HCT116 (cell line): ENCODE measurements around the gene ZNF692. TPM values are rescaled to one million over a fixed set of nuclear protein-coding genes. Genes with fewer than 3 reads are reported as not detected.

Source experiments
- ATAC-seq: fragments of 200-7000 bp; cut with Tn5 transposase; 2 replicates; pipeline ENCODE4 v1.9.1; 2020; ENCODE audit warnings: mild to moderate bottlenecking, moderate library complexity
- BruUV-seq: library from RNA; stranded (reverse); fragments of 400-500 nt; replicated peaks from 2 replicates; lab custom pipeline; 2021; lab: Mats Ljungman, UMichigan
- CTCF ChIA-PET: fragments of 300-600 bp; sonication (Branson Sonifier 250); formaldehyde crosslinking; loops from one replicate; lab custom pipeline; 2021; ENCODE audit warnings: antibody characterized with exemption; lab: Charles Lee
- POLR2A ChIA-PET: fragments of 300-600, 350-600 bp; sonication (Branson Sonifier 250); formaldehyde crosslinking; loops from one replicate; lab custom pipeline; 2021; ENCODE audit warnings: antibody characterized with exemption; lab: Charles Lee
- RAD21 ChIA-PET, 2 experiments: fragments of 300-600 bp; sonication (Branson Sonifier 250); formaldehyde crosslinking; loops; one replicate each; lab custom pipeline; 2023; ENCODE audit warnings: low total read pairs in 2 of 2; ENCODE audit not compliant: uncharacterized antibody in 2 of 2, unreplicated experiment in 2 of 2, low non-redundant PET in 1 of 2; lab: Charles Lee
- DNase-seq: peaks from one replicate; pipeline ENCODE4 v3.0.0-alpha.2; 2010; ENCODE audit warnings: low read depth, low spot score
- H2AFZ ChIP-seq: fragments of 200-600 bp; shearing (Covaris generic), sonication (generic); 2 replicates; pipeline ENCODE4 v1.6.1; 2017; ENCODE audit warnings: low read depth, mixed run types, mixed read lengths, antibody characterized with exemption, low read length; ENCODE audit not compliant: poor library complexity, severe bottlenecking
- H3K27ac ChIP-seq: 2 replicates; pipeline ENCODE4 v1.5.1; 2012; ENCODE audit warnings: low read depth, low read length
- H3K27me3 ChIP-seq: fragments of 200-600 bp; sonication (generic); 2 replicates; pipeline ENCODE4 v1.6.1; 2016; ENCODE audit warnings: mixed run types, low read length, mixed read lengths; ENCODE audit not compliant: insufficient read depth
- H3K36me3 ChIP-seq, 2 experiments: fragments of 200-500 bp in 1 of 2; fragments of 200-600 bp in 1 of 2; sonication (Bioruptor generic) in 1 of 2; sonication (generic) in 1 of 2; 2 replicates each; pipeline versions ENCODE4 v1.5.1 to v1.6.1; 2014 to 2016; ENCODE audit warnings: low read length in 2 of 2, inconsistent platforms in 1 of 2, mixed read lengths in 1 of 2, mixed run types in 1 of 2; ENCODE audit not compliant: insufficient read depth in 2 of 2, control insufficient read depth in 1 of 2
- H3K4me1 ChIP-seq, 2 experiments: fragments of 200-600 bp in 1 of 2; sonication (generic) in 1 of 2; 2 replicates each; pipeline versions ENCODE4 v1.5.1 to v1.6.1; 2012 to 2017; ENCODE audit warnings: low read length in 2 of 2, inconsistent platforms in 1 of 2, mild to moderate bottlenecking in 1 of 2, mixed read lengths in 1 of 2, mixed run types in 1 of 2, moderate library complexity in 1 of 2; ENCODE audit not compliant: insufficient read depth in 2 of 2, control insufficient read depth in 1 of 2
- H3K4me2 ChIP-seq: fragments of 200-600 bp; sonication (generic); 2 replicates; pipeline ENCODE4 v1.6.1; 2017; ENCODE audit warnings: mixed run types, low read length, mixed read lengths
- H3K4me3 ChIP-seq, 2 experiments: fragments of 200-600 bp in 1 of 2; sonication (generic) in 1 of 2; replicated peaks in 1 of 2; 2 replicates each; pipeline ENCODE4 v1.5.1; 2011 to 2016; ENCODE audit warnings: low read length in 2 of 2, control low read depth in 1 of 2, low read depth in 1 of 2, mild to moderate bottlenecking in 1 of 2, mixed read lengths in 1 of 2, mixed run types in 1 of 2
- H3K79me2 ChIP-seq: fragments of 200-600 bp; sonication (generic); 2 replicates; pipeline ENCODE4 v1.6.1; 2017; ENCODE audit warnings: mild to moderate bottlenecking, mixed run types, low read length, moderate library complexity, mixed read lengths; ENCODE audit not compliant: insufficient read depth
- H3K9ac ChIP-seq: fragments of 200-600 bp; sonication (generic); 2 replicates; pipeline ENCODE4 v1.6.1; 2016; ENCODE audit warnings: low read length, mixed read lengths
- H3K9me2 ChIP-seq: fragments of 200-600 bp; sonication (generic), shearing (Covaris generic); 2 replicates; pipeline ENCODE4 v1.6.1; 2017; ENCODE audit warnings: mixed run types, mild to moderate bottlenecking, moderate library complexity; ENCODE audit not compliant: insufficient read depth
- H3K9me3 ChIP-seq, 2 experiments: fragments of 200-500 bp in 1 of 2; fragments of 200-600 bp in 1 of 2; sonication (Bioruptor generic) in 1 of 2; sonication (generic) in 1 of 2; 2 replicates each; pipeline ENCODE4 v1.6.1; 2014 to 2017; ENCODE audit warnings: low read length in 2 of 2, mixed read lengths in 2 of 2, inconsistent platforms in 1 of 2, low read depth in 1 of 2, mild to moderate bottlenecking in 1 of 2, mixed run types in 1 of 2, moderate library complexity in 1 of 2; ENCODE audit not compliant: control insufficient read depth in 1 of 2, insufficient read depth in 1 of 2
- H4K20me1 ChIP-seq: fragments of 200-600 bp; sonication (generic), shearing (Covaris generic); 2 replicates; pipeline ENCODE4 v1.6.1; 2017; ENCODE audit warnings: mixed run types, mild to moderate bottlenecking, moderate library complexity; ENCODE audit not compliant: insufficient read depth
- CBX3 ChIP-seq: IDR thresholded peaks from 2 replicates; pipeline ENCODE4 v1.6.1; 2012; ENCODE audit warnings: low read depth
- EGR1 ChIP-seq: IDR thresholded peaks from 2 replicates; pipeline ENCODE4 v1.6.1; 2012; ENCODE audit warnings: low read depth
- ELF1 ChIP-seq: IDR thresholded peaks from 2 replicates; pipeline ENCODE4 v1.6.1; 2012; ENCODE audit warnings: low read depth, borderline replicate concordance
- EZH2 ChIP-seq: fragments of 200-600 bp; sonication (generic); IDR thresholded peaks from 2 replicates; pipeline ENCODE4 v1.6.1; 2017; ENCODE audit warnings: antibody characterized with exemption, mixed run types
- EZH2phosphoT487 ChIP-seq: fragments of 200-600 bp; IDR thresholded peaks from 2 replicates; pipeline ENCODE4 v1.6.1; 2018; ENCODE audit warnings: antibody characterized with exemption, borderline replicate concordance
- POLR2AphosphoS5 ChIP-seq: IDR thresholded peaks from 2 replicates; pipeline ENCODE4 v1.6.1; 2011; ENCODE audit warnings: mild to moderate bottlenecking, low read depth, low read length, moderate library complexity
- SP1 ChIP-seq: IDR thresholded peaks from 2 replicates; pipeline ENCODE4 v1.6.1; 2012; ENCODE audit warnings: low read depth
- SRF ChIP-seq: IDR thresholded peaks from 2 replicates; pipeline ENCODE4 v1.6.1; 2012; ENCODE audit warnings: low read depth
- YY1 ChIP-seq: IDR thresholded peaks from 2 replicates; pipeline ENCODE4 v1.6.1; 2011; ENCODE audit warnings: low read length, low read depth, moderate library complexity, mild to moderate bottlenecking; ENCODE audit not compliant: insufficient replicate concordance; ENCODE audit errors: extremely low read depth
- ZFX ChIP-seq: fragments of 450-650 bp; IDR thresholded peaks from 2 replicates; pipeline ENCODE4 v1.6.1; 2017
- intact Hi-C: fragments of 100-400 bp; cut with micrococcal nuclease; formaldehyde crosslinking; loops from 2 replicates; pipeline ENCODE4 v1.10.0; 2022
- total RNA-seq: library from RNA; stranded (reverse); gene quantifications from one replicate; pipeline ENCODE4 v1.2.1, GENCODE V29; 2021; ENCODE audit not compliant: unreplicated experiment
- TF ChIP-seq, protein P1 (sequence below), 3 experiments: fragments of 200-600 bp in 1 of 3; sonication (generic) in 1 of 3; IDR thresholded peaks in 2 of 3; conservative IDR thresholded peaks in 1 of 3; 2 replicates each; pipeline ENCODE4 v1.5.1; 2012 to 2017; ENCODE audit warnings: low read depth in 2 of 3, low read length in 2 of 3, antibody characterized with exemption in 1 of 3, borderline replicate concordance in 1 of 3, control low read depth in 1 of 3, mild to moderate bottlenecking in 1 of 3, mixed read lengths in 1 of 3, mixed run types in 1 of 3, moderate library complexity in 1 of 3; ENCODE audit not compliant: insufficient read depth in 1 of 3
- TF ChIP-seq, protein P2 (sequence below): IDR thresholded peaks from 2 replicates; pipeline ENCODE4 v1.6.1; 2012

ZNF692 gene
- total RNA-seq, 1 experiment from 2014 or later, result 76.2 TPM

DNA sequence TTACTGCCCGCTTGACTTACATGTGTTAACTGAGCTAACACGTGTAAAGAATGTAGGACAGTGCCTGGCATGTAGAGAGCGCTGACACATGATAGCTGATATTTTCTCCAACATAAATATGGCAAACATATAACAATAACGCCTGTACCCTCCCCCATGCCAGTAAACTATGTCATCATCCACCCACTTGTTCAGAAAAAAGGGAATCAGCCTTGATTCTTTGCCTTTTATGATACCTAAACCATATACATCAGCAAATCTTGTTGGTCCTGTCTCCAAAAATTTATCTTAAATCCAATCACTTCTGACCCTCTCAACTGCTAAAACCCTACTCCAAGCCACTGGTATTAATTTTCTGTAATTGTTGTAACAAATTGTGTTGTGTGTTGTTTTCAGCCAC, 1.1 kb upstream of the ZNF692 start:
- no peak overlapping the region for H2AFZ ChIP-seq
- peak overlapping the region; percentile 72 for H3K4me2 ChIP-seq
- no peaks in the 10 kb centered on the region for H3K27me3 ChIP-seq
- DNase-seq (no peak), ATAC-seq (no peak)
- no peak for TF ChIP-seq POLR2AphosphoS5
- no peak for TF ChIP-seq EZH2phosphoT487
- no peak for TF ChIP-seq SP1
- TF ChIP-seq CBX3, result no peak
- TF ChIP-seq YY1, result no peak
- TF ChIP-seq, protein P1, sequence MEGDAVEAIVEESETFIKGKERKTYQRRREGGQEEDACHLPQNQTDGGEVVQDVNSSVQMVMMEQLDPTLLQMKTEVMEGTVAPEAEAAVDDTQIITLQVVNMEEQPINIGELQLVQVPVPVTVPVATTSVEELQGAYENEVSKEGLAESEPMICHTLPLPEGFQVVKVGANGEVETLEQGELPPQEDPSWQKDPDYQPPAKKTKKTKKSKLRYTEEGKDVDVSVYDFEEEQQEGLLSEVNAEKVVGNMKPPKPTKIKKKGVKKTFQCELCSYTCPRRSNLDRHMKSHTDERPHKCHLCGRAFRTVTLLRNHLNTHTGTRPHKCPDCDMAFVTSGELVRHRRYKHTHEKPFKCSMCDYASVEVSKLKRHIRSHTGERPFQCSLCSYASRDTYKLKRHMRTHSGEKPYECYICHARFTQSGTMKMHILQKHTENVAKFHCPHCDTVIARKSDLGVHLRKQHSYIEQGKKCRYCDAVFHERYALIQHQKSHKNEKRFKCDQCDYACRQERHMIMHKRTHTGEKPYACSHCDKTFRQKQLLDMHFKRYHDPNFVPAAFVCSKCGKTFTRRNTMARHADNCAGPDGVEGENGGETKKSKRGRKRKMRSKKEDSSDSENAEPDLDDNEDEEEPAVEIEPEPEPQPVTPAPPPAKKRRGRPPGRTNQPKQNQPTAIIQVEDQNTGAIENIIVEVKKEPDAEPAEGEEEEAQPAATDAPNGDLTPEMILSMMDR (IDR thresholded peaks at IDR 0.05 in 2 of 3, conservative IDR thresholded peaks at IDR 0.05 in 1 of 3; ENCODE audit: borderline replicate concordance in 1 of 3, insufficient read depth in 1 of 3, low read depth in 2 of 3, low read length in 2 of 3), result no peak
- TF ChIP-seq ZFX, result no peak
- no peak for TF ChIP-seq ELF1
- no peak for TF ChIP-seq EZH2
- TF ChIP-seq SRF, result no peak
- TF ChIP-seq EGR1, result no peak
- TF ChIP-seq, protein P2, sequence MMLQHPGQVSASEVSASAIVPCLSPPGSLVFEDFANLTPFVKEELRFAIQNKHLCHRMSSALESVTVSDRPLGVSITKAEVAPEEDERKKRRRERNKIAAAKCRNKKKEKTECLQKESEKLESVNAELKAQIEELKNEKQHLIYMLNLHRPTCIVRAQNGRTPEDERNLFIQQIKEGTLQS, result no peak
- CTCF ChIA-PET, result no interaction called here
- peak overlapping the region; percentile 66 to 83 for H3K4me3 ChIP-seq
- no peaks in the 10 kb centered on the region for H3K9me2 ChIP-seq
- H3K27ac ChIP-seq, result peak overlapping the region; percentile 79; the same call in 1 of the 2 replicates
- peaks cover 30% of the 10 kb centered on the region; the same call in 1 of the 2 replicates for H3K79me2 ChIP-seq
- POLR2A ChIA-PET, result interaction anchor here (2.2 to 2.8 kb wide), 2 partner anchors 13 to 22 kb away, joined by 11 to 44 read pairs; partner anchors contain the start of gene ZNF672
- H3K9me3 ChIP-seq, result no peaks in the 10 kb centered on the region
- H3K4me1 ChIP-seq, result peaks cover 12 to 41% of the 10 kb centered on the region in 2 experiments
- no peaks in the 10 kb centered on the region for H4K20me1 ChIP-seq
- no TSS peak for BruUV-seq
- peaks cover 0 to 10% of the 10 kb centered on the region in 2 experiments; a peak in 1 of 4 replicates for H3K36me3 ChIP-seq
- RAD21 ChIA-PET, result no interaction called here
- intact Hi-C loops, result no loop called here
- H3K9ac ChIP-seq, result peak overlapping the region; percentile 92; the same call in 1 of the 2 replicates
